Neuron (in vitro differentiated cells): Measurements from ENCODE around the gene MYH15.
A peak's percentile ranks its signal among the peaks of the same experiment; 100 is the strongest.

Source experiments
- H2AFZ ChIP-seq: one replicate; pipeline ENCODE4 v1.6.1; 2013; ENCODE audit warnings: low read depth, mild to moderate bottlenecking, inconsistent platforms, low read length, moderate library complexity
- H3K27me3 ChIP-seq: one replicate; pipeline ENCODE4 v1.6.1; 2013; ENCODE audit warnings: low read length; ENCODE audit not compliant: insufficient read depth
- H3K36me3 ChIP-seq: one replicate; pipeline ENCODE4 v1.6.1; 2013; ENCODE audit warnings: low read length; ENCODE audit not compliant: insufficient read depth
- H3K4me1 ChIP-seq: one replicate; pipeline ENCODE4 v1.6.1; 2013; ENCODE audit warnings: low read length; ENCODE audit not compliant: insufficient read depth
- H3K4me3 ChIP-seq: 2 replicates; pipeline ENCODE4 v1.5.1; 2013; ENCODE audit warnings: mild to moderate bottlenecking, low read length, moderate library complexity
- H3K9me3 ChIP-seq: one replicate; pipeline ENCODE4 v1.6.1; 2013; ENCODE audit warnings: low read length

Gene MYH15

DNA sequence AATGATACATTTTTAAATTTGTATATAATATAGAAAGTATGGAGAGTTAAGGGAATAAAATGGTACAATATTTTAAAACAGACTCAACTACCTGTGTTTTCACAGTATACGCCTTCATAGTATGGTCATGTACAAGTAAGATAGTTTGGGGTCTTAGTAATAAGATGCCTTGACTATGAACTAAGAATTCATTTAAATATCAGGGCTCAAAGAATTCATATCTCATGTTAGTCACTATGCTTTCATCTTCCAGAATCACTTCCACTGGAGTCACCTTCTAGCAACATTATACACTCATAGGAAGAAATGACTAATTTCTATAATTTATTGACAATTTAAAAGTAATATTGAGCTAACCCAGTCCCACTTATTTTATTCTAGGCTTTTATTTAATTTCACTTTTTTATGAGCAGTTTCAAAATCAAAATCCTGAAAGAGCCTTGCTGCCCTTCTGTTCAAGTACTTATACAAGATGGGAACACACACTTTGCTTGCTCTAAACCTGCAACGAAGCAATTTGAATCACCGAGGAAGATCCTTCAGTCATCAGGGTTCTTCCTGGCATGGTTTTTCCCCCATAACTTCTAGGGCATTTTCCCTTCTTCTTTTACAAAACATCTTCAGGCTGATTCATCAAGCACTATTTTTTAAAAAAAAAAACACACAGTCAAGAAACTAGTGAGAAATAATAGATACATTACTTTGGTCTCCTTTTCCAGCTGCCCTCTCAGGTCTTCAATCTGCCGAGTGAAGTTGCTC, 94.1 kb downstream of the MYH15 start:
- H3K27me3 ChIP-seq: no peaks in the 10 kb centered on the region
- H3K4me1 ChIP-seq: no peaks in the 10 kb centered on the region
- no peak overlapping the region for H2AFZ ChIP-seq
- no peaks in the 10 kb centered on the region for H3K36me3 ChIP-seq
- H3K9me3 ChIP-seq: no peaks in the 10 kb centered on the region
- H3K4me3 ChIP-seq: no peak overlapping the region

DNA sequence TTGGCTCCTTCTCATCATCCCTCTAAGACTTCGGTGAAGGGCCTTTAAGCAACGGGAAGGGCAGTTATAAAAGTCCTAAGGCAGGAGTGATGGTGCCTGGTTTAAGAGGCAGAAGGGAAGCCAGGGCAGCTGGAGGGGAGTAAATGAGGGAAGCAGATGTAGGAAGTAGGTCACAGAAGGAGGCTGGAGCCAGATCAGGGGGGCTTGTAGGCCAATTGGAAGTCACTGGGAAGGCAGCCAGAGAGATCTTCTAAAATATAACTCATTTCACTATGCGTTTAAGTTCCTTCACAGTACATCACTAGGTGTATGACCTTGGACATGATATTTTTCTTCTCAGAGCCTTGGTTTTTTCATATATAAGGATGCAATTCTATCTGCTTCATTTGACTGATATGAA, 94.7 kb downstream of the MYH15 start:
- no peak overlapping the region for H3K4me3 ChIP-seq

DNA sequence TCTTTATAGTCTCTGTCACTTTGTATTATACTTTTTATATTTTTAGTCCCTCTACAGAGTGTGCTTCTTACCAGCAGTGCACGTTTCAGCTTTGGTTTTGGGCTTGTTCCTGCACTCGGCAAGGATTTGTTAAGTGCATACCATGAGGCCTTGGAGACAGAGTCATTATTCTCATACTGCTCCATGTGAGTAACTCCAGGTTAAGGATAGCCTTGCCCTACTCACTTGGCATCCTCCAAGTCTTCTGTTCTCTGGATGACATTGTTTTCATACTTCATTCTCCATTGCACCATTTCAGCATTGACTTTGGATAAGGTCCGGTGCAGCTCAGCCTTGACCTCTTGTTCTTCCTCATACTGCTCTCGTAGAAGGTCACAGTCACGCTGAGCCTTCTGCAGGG, 96.4 kb downstream of the MYH15 start:
- no peaks in the 10 kb centered on the region for H3K27me3 ChIP-seq
- no peak overlapping the region for H3K4me3 ChIP-seq
- H3K36me3 ChIP-seq: no peaks in the 10 kb centered on the region
- no peak overlapping the region for H2AFZ ChIP-seq
- H3K9me3 ChIP-seq: peaks cover 2% of the 10 kb centered on the region
- no peaks in the 10 kb centered on the region for H3K4me1 ChIP-seq

More for the DNA sequence above, 94.7 kb downstream of the MYH15 start:
- Histone ChIP-seq H3K36me3 (no peaks in the 10 kb centered on the region), H3K9me3 (no peaks in the 10 kb centered on the region), H3K4me1 (no peaks in the 10 kb centered on the region), H3K27me3 (no peaks in the 10 kb centered on the region), H2AFZ (no peak overlapping the region)

DNA sequence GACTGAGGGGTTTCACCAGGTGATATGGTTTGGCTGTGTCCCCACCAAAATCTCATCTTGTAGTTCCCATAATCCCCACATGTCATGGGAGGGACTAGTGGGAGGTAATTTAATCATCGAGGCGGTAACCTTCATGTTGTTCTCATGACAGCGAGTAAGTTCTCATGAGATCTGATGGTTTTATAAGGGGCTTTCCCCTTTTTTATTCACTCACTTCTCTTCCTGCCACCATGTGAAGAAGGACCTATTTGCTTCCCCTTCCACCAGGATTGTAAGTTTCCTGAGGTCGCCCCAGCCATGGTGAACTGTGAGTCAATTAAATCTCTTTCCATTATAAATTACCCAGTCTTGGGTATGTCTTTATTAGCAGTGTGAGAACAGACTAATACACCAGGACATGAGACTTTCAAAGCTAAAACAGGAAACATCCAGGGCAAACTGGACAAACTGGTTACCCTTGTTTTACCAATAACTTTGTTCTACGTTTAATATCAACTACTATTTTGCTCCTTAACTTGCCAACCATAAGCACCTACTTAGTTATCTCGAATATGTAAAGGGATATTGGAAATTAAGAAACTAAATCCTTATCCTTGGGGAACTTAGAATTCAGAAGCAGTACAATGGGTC, 98.2 kb downstream of the MYH15 start:
- no peaks in the 10 kb centered on the region for H3K4me1 ChIP-seq
- H3K27me3 ChIP-seq: no peaks in the 10 kb centered on the region
- H3K36me3 ChIP-seq: no peaks in the 10 kb centered on the region
- no peak overlapping the region for H2AFZ ChIP-seq
- peaks cover 2% of the 10 kb centered on the region for H3K9me3 ChIP-seq
- no peak overlapping the region for H3K4me3 ChIP-seq

DNA sequence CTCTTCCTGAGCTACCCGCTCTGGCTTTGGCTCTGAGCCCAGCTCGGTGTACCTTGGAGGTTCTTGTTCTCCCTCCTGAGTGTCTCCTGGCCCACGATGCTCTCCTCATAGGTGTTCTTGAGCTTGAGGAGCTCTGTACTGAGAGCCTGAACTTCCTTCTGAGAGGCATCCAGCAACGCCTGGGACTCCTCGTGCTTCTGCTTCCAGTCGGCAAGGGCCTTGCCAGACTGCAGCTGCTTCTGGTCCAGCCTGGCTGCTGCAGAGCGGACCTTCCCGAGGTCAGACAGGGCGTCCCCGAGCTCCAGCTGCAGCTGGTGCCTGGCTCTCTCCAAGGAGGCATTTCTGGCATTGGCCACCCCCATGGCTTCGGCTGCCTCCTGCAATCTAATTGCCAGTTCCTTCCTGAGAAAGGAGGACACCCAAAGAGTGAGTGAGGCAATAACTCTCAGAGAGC, 99.8 kb downstream of the MYH15 start:
- H2AFZ ChIP-seq: no peak overlapping the region
- no peak overlapping the region for H3K4me3 ChIP-seq

GRCh38 chr3:108409800-108410178, 100.6 kb downstream of the MYH15 start:
- Histone ChIP-seq H3K4me3 (no peak overlapping the region), H3K27me3 (no peaks in the 10 kb centered on the region), H3K36me3 (no peaks in the 10 kb centered on the region), H3K4me1 (no peaks in the 10 kb centered on the region), H3K9me3 (peaks cover 2% of the 10 kb centered on the region), H2AFZ (no peak overlapping the region)

More for the DNA sequence above, 99.8 kb downstream of the MYH15 start:
- Histone ChIP-seq H3K9me3 (peaks cover 2% of the 10 kb centered on the region), H3K4me1 (no peaks in the 10 kb centered on the region), H3K27me3 (no peaks in the 10 kb centered on the region), H3K36me3 (no peaks in the 10 kb centered on the region)

DNA sequence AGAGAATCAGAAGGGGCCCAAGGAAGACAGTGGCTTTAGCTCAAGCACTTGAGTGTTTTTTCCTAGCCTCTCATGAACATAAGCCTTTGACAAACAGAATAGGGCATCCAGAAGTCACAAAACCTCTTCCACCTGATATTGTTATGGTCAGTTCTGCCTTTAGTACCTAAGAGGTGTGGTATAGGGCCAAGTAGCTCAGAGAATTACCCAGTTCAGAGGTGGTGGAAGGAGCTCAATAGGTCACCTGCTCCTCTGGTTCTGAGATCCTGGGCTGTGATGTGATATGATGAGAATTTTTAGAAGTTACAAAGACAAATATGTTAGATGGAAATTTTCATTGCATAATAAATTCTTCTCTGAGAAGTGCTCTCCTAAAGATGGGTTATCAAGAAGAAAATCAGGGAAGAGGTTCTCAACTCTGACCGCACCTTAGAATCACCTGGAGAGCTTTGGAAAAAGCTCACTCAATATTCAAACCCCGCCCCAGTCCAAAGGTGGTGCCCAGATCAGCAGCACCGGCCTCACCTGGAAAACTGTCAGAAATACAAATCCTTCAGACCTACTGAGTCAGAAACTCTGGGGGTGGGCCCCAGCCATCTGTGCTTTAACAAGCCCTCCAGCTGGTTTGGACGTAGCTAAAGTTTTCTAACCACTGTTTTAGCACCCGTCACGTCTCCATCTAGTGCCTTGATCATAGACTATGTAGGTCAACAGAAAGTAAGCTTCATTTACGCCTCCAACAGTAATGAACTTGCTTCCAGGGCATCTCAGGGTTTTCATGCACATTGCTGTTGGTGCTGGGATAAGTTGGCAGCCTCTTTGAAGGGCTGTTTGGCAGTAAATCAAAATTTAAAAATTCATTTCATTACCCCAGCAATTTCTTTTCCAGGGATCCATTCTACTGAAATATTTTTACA, 101.3 kb downstream of the MYH15 start:
- H3K9me3 ChIP-seq: peaks cover 2% of the 10 kb centered on the region
- no peak overlapping the region for H3K4me3 ChIP-seq
- H3K36me3 ChIP-seq: no peaks in the 10 kb centered on the region
- no peaks in the 10 kb centered on the region for H3K4me1 ChIP-seq
- H3K27me3 ChIP-seq: no peaks in the 10 kb centered on the region
- H2AFZ ChIP-seq: no peak overlapping the region

DNA sequence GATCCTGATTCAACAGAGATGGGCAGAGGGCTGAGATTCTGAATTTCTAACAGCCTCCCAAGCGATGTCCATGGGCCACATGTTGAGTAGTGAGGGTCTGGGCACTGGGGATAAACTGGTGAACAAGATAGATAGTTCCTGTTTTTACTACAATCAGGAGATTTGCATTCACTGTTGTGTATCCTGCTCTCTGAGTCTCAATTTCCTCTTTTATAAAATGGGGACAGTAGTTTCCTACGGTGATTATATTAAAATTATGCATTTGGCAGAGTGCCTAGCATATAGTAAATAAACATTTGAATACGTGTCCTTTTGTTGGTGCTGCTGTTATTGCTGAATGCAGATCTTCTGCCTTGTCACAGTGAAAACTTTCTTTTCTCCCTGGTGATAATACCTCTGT, 102.5 kb downstream of the MYH15 start:
- no peaks in the 10 kb centered on the region for H3K4me1 ChIP-seq
- no peaks in the 10 kb centered on the region for H3K36me3 ChIP-seq
- peaks cover 2% of the 10 kb centered on the region for H3K9me3 ChIP-seq
- H3K27me3 ChIP-seq: no peaks in the 10 kb centered on the region
- H2AFZ ChIP-seq: no peak overlapping the region
- H3K4me3 ChIP-seq: no peak overlapping the region

DNA sequence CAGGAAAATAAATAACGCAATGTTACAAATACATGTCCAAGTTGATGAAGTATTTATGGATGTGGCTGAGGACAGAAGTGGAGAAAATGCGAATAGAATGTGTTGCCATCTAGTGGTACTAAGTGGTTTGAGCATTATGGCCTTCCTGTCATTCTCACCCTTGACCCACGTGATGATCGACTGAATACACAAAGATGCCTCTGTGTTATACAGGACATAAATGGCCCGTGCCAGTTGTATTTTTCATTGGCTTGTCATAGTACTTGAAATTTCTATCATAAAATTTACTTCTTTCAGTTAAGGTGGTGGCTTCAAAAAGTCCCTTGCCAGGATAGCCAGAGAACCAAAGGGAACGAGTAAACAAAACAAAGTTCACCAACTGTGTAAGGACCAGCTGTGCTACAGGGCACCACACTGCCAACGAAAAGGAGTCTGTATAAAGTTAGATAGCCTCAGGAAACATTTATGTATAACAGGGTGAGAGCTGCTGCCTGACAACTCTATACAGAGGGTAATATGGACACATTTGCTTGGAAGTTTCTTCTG, 103.7 kb downstream of the MYH15 start:
- no peaks in the 10 kb centered on the region for H3K36me3 ChIP-seq
- H3K4me1 ChIP-seq: no peaks in the 10 kb centered on the region
- no peak overlapping the region for H3K4me3 ChIP-seq
- H2AFZ ChIP-seq: no peak overlapping the region
- H3K9me3 ChIP-seq: peaks cover 2% of the 10 kb centered on the region
- H3K27me3 ChIP-seq: no peaks in the 10 kb centered on the region

- Histone ChIP-seq H3K36me3 (no peaks in the 10 kb centered on the region), H3K9me3 (peaks cover 2% of the 10 kb centered on the region), H3K4me3 (no peak overlapping the region), H2AFZ (no peak overlapping the region), H3K4me1 (no peaks in the 10 kb centered on the region), H3K27me3 (no peaks in the 10 kb centered on the region)
Observed at GRCh38 chr3:108406063-108406660, 104.2 kb downstream of the MYH15 start.

DNA sequence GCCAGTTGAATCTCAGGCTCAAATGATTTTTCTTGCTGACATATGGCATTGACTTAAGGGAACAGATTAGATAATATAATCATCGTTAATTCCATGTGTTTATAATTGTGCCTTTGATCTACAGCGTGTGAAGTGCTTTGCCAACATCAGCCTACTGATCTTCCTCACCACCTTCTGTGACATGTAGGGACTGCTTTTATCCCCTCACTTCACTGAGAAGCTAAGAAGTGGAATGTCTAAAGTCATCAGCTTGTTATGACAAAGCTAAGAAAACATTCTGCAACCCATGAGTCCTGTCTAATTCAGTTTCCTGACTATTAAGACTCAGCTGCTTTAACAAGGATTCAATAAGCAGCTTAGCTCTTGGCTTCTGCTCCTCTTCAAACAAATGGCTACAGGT, 106.0 kb downstream of the MYH15 start:
- H3K4me3 ChIP-seq: no peak overlapping the region
- H2AFZ ChIP-seq: no peak overlapping the region
- H3K36me3 ChIP-seq: no peaks in the 10 kb centered on the region
- no peaks in the 10 kb centered on the region for H3K9me3 ChIP-seq
- H3K27me3 ChIP-seq: no peaks in the 10 kb centered on the region
- no peaks in the 10 kb centered on the region for H3K4me1 ChIP-seq

GRCh38 chr3:108403686-108404345, 106.6 kb downstream of the MYH15 start:
- Histone ChIP-seq H3K4me3 (no peak overlapping the region), H3K9me3 (no peaks in the 10 kb centered on the region), H2AFZ (peak overlapping the region; percentile 38), H3K27me3 (no peaks in the 10 kb centered on the region), H3K36me3 (no peaks in the 10 kb centered on the region), H3K4me1 (no peaks in the 10 kb centered on the region)
